AG10803 (cell line): ENCODE data around the gene SLC30A1.

Source experiments
- DNase-seq: peaks from one replicate; pipeline ENCODE4 v3.0.0; 2010; ENCODE audit warnings: low read depth
- H3K4me3 ChIP-seq: 2 replicates; pipeline ENCODE4 v1.5.1; 2011; ENCODE audit warnings: mild to moderate bottlenecking, low read length, control low read depth
- CTCF ChIP-seq: conservative IDR thresholded peaks from 2 replicates; pipeline ENCODE4 v1.5.1; 2011; ENCODE audit warnings: mild to moderate bottlenecking, low read length, control low read depth, inconsistent platforms

SLC30A1 gene

GRCh38 chr1:211606914-211607753 lies 28.2 kb upstream of the SLC30A1 start:
- no peak for DNase-seq
- no peak overlapping the region for H3K4me3 ChIP-seq
- no peak for TF ChIP-seq CTCF

- no peak for DNase-seq
- no peak for TF ChIP-seq CTCF
- H3K4me3 ChIP-seq, result no peak overlapping the region
Observed at GRCh38 chr1:211606332-211606913, 27.5 kb upstream of the SLC30A1 start.

- no peak for DNase-seq
- H3K4me3 ChIP-seq, result no peak overlapping the region
- no peak for TF ChIP-seq CTCF
Observed at GRCh38 chr1:211605603-211606331, 26.8 kb upstream of the SLC30A1 start.

GRCh38 chr1:211605034-211605433 lies 26.1 kb upstream of the SLC30A1 start:
- H3K4me3 ChIP-seq, result no peak overlapping the region
- no peak for DNase-seq
- TF ChIP-seq CTCF, result no peak

- DNase-seq, result no peak
- H3K4me3 ChIP-seq, result no peak overlapping the region
- no peak for TF ChIP-seq CTCF
Observed at GRCh38 chr1:211604548-211604947, 25.6 kb upstream of the SLC30A1 start.

- H3K4me3 ChIP-seq, result no peak overlapping the region
- TF ChIP-seq CTCF, result no peak
- DNase-seq, result no peak
Observed at GRCh38 chr1:211603713-211604112, 24.8 kb upstream of the SLC30A1 start.
